ENCODE measurements around the gene POU3F1.
"Not testable (repeated sequence)": the region's sequence is repeated elsewhere in the genome, so short reads cannot be mapped to it uniquely, and the experiment has no call there.

The POU3F1 gene

GRCh38 chr1:38047603-38048141, 1.1 kb upstream of the POU3F1 start:
- peak; percentile 54 for DNase-seq (ENCODE audit: low read depth)

- peak; percentile 85 for DNase-seq (ENCODE audit: low read depth)
Measured at GRCh38 chr1:38046884-38047602, 450 bp upstream of the POU3F1 start.

GRCh38 chr1:38045401-38046332, 926 bp downstream of the POU3F1 start:
- DNase-seq (ENCODE audit: low read depth), result peak; percentile 26

- DNase-seq (ENCODE audit: low read depth), result no peak
Measured at GRCh38 chr1:38044221-38045215, 2.1 kb downstream of the POU3F1 start.

- no peak for DNase-seq (ENCODE audit: low read depth)
Measured at GRCh38 chr1:38043036-38043747, 3.4 kb downstream of the POU3F1 start.

GRCh38 chr1:38041936-38042834, 4.4 kb downstream of the POU3F1 start:
- no peak for DNase-seq (ENCODE audit: low read depth)

- no peak for DNase-seq (ENCODE audit: low read depth)
Measured at GRCh38 chr1:38039331-38040088, 7.1 kb downstream of the POU3F1 start.

- peak; percentile 63 for DNase-seq (ENCODE audit: low read depth)
Measured at GRCh38 chr1:38038861-38039260, 7.7 kb downstream of the POU3F1 start.

- no peak for DNase-seq (ENCODE audit: low read depth)
Measured at GRCh38 chr1:38037221-38037939, 9.2 kb downstream of the POU3F1 start.

GRCh38 chr1:38034871-38035270, 11.7 kb downstream of the POU3F1 start:
- DNase-seq (ENCODE audit: low read depth), result no peak

- DNase-seq (ENCODE audit: low read depth), result not testable (repeated sequence)
Measured at GRCh38 chr1:38032992-38033391, 13.6 kb downstream of the POU3F1 start.

- DNase-seq (ENCODE audit: low read depth), result no peak
Measured at GRCh38 chr1:38031513-38031866, 15.1 kb downstream of the POU3F1 start.

GRCh38 chr1:38030596-38031512, 15.7 kb downstream of the POU3F1 start:
- no peak for DNase-seq (ENCODE audit: low read depth)

- DNase-seq (ENCODE audit: low read depth), result peak; percentile 79
Measured at GRCh38 chr1:38029685-38030511, 16.7 kb downstream of the POU3F1 start.

- peak; percentile 41 for DNase-seq (ENCODE audit: low read depth)
Measured at GRCh38 chr1:38029081-38029681, 17.4 kb downstream of the POU3F1 start.

- no peak for DNase-seq (ENCODE audit: low read depth)
Measured at GRCh38 chr1:38028671-38029070, 17.9 kb downstream of the POU3F1 start.

Measured in iris pigment epithelial cell (primary cell).